Ishikawa (cell line): Measurements from ENCODE around the gene MLYCD.

Experiments
- CEBPB ChIP-seq: IDR thresholded peaks from 2 replicates; pipeline ENCODE4 v1.6.1; 2012
- CREB1 ChIP-seq: IDR thresholded peaks from 2 replicates; pipeline ENCODE4 v1.6.1; 2012; ENCODE audit warnings: low read depth
- EGR1 ChIP-seq: IDR thresholded peaks from 2 replicates; pipeline ENCODE4 v1.6.1; 2012
- EP300 ChIP-seq: IDR thresholded peaks from 2 replicates; pipeline ENCODE4 v1.6.1; 2012; ENCODE audit warnings: borderline replicate concordance
- FOXM1 ChIP-seq: IDR thresholded peaks from 2 replicates; pipeline ENCODE4 v1.6.1; 2012; ENCODE audit warnings: low read depth, borderline replicate concordance
- MAX ChIP-seq: IDR thresholded peaks from 2 replicates; pipeline ENCODE4 v1.6.1; 2012
- NFIC ChIP-seq: IDR thresholded peaks from 2 replicates; pipeline ENCODE4 v1.6.1; 2012
- RAD21 ChIP-seq: IDR thresholded peaks from 2 replicates; pipeline ENCODE4 v1.6.1; 2012; ENCODE audit warnings: low read depth
- TAF1 ChIP-seq: IDR thresholded peaks from 2 replicates; pipeline ENCODE4 v1.6.1; 2012; ENCODE audit warnings: low read depth, mild to moderate bottlenecking
- TCF12 ChIP-seq: IDR thresholded peaks from 2 replicates; pipeline ENCODE4 v1.6.1; 2012; ENCODE audit warnings: low read depth
- TEAD4 ChIP-seq: IDR thresholded peaks from 2 replicates; pipeline ENCODE4 v1.6.1; 2012
- USF1 ChIP-seq: IDR thresholded peaks from 2 replicates; pipeline ENCODE4 v1.6.1; 2012
- YY1 ChIP-seq: IDR thresholded peaks from 2 replicates; pipeline ENCODE4 v1.6.1; 2012; ENCODE audit warnings: low read depth
- ZBTB7A ChIP-seq: IDR thresholded peaks from 2 replicates; pipeline ENCODE4 v1.6.1; 2012; ENCODE audit warnings: low read depth
- TF ChIP-seq, protein P1 (sequence below): IDR thresholded peaks from 2 replicates; pipeline ENCODE4 v1.6.1; 2012; ENCODE audit warnings: low read depth, mild to moderate bottlenecking

MLYCD gene

DNA sequence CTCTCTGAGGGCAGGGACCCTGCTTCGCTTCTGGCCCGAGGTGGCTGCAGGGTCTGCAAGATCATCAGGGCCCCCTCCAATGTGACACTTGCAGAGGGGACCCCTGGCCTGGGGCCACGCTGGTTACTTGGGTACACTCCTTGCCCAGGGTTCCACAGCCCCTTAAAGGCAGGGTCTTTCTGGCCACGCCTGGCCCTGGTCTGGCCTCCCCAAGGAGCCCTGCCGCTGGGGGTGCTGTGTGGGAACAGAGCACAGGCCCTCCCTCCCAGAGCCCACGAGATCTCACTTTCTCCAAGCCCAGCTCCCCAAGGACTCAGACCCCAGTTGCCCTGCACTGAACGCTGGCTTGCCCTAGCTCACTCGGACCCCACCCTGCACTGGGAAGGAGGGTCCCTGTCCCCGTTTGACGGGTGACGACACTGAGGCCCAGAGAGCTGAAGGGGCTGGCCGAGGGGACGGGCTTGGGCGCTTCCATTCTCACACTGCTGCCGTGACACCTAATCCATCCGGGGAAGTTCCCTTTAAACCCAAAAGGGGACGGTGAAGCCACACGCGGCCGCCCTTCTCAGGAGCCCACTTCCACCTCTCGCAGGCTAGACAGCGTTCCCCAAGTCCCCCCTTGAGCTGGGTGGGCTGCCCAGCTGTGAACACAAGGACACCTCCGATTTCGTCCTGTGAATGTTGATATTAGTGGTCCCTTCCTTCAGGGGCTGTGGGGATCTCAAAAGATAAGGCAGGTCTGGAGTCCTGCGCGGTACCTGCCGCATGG is 27.2 kb downstream of the MLYCD start:
- TF ChIP-seq MAX = no peak
- no peak for TF ChIP-seq EP300
- TF ChIP-seq TCF12 = no peak
- TF ChIP-seq, protein P1, sequence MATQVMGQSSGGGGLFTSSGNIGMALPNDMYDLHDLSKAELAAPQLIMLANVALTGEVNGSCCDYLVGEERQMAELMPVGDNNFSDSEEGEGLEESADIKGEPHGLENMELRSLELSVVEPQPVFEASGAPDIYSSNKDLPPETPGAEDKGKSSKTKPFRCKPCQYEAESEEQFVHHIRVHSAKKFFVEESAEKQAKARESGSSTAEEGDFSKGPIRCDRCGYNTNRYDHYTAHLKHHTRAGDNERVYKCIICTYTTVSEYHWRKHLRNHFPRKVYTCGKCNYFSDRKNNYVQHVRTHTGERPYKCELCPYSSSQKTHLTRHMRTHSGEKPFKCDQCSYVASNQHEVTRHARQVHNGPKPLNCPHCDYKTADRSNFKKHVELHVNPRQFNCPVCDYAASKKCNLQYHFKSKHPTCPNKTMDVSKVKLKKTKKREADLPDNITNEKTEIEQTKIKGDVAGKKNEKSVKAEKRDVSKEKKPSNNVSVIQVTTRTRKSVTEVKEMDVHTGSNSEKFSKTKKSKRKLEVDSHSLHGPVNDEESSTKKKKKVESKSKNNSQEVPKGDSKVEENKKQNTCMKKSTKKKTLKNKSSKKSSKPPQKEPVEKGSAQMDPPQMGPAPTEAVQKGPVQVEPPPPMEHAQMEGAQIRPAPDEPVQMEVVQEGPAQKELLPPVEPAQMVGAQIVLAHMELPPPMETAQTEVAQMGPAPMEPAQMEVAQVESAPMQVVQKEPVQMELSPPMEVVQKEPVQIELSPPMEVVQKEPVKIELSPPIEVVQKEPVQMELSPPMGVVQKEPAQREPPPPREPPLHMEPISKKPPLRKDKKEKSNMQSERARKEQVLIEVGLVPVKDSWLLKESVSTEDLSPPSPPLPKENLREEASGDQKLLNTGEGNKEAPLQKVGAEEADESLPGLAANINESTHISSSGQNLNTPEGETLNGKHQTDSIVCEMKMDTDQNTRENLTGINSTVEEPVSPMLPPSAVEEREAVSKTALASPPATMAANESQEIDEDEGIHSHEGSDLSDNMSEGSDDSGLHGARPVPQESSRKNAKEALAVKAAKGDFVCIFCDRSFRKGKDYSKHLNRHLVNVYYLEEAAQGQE = no peak
- TF ChIP-seq CREB1 = no peak
- no peak for TF ChIP-seq EGR1
- TF ChIP-seq USF1 = no peak
- no peak for TF ChIP-seq ZBTB7A

GRCh38 chr16:83926726-83927397 is 27.9 kb downstream of the MLYCD start:
- no peak for TF ChIP-seq USF1
- no peak for TF ChIP-seq TAF1
- TF ChIP-seq, protein P1 = no peak
- no peak for TF ChIP-seq TCF12
- TF ChIP-seq TEAD4 = peak; percentile 25; the same call in 1 of the 2 replicates
- peak; percentile 40; the same call in 1 of the 2 replicates for TF ChIP-seq MAX
- peak; percentile 83 for TF ChIP-seq RAD21
- TF ChIP-seq FOXM1 = no peak
- TF ChIP-seq YY1 = 0 out of 2 replicates have a peak, but pooled peaks have one; percentile 10
- TF ChIP-seq NFIC = no peak

DNA sequence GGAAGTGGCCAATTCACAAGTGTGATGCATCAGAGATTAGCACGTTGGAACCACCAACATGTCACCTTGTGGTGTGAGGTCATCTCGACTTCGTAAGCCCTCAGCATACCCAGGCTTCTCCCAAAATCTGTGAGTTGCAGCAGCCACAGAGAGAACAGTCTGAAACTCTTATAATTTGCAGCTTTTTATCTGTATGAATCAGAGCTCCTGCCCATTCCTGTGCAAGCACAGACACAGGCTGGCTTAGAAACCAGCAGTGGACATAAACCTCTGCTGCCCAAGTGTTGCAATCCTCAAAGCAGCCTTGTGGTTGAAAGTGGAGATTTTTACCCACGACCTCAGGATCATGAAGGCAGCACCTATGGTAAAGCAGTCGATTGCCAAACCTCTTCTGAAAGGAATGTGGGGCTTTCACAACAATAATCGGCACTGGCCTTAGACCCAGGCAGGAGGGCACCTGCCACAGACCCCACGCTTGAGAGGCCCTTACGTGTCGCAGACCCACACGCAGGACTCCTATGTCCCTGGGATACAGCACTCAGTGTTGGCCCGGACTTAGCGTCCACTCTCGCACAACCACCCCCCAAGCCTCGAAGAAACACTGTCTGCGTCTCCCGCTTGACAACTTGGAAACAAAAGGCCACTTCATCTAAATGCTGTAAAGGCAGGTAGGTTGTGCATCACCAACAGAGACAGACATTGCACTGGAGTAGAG is 29.6 kb downstream of the MLYCD start:
- TF ChIP-seq TCF12 (no peak), TAF1 (no peak)

- TF ChIP-seq MAX (no peak), RAD21 (no peak), TCF12 (no peak), EP300 (no peak), NFIC (no peak), EGR1 (no peak), TAF1 (no peak), CEBPB (no peak), TEAD4 (no peak), FOXM1 (no peak), ZBTB7A (no peak), CREB1 (no peak), YY1 (no peak), USF1 (no peak)
- TF ChIP-seq, protein P1 = no peak
Measured at GRCh38 chr16:83929811-83930555, 31.1 kb downstream of the MLYCD start.
